Stomach smooth muscle (tissue), 2 donors: Measurements from ENCODE around the gene MRPS25.

Experiments
- H3K27ac ChIP-seq: one replicate; pipeline ENCODE4 v1.7.0; 2013; ENCODE audit warnings: mild to moderate bottlenecking, low read length, inconsistent platforms
- H3K27me3 ChIP-seq, 2 donors: one replicate each; pipeline ENCODE4 v1.7.0; 2013; ENCODE audit warnings: low read length in 2 of 2; ENCODE audit not compliant: insufficient read depth in 2 of 2, control insufficient read depth in 1 of 2
- H3K36me3 ChIP-seq, 2 donors: one replicate each; pipeline ENCODE4 v1.7.0; 2013; ENCODE audit warnings: low read length in 2 of 2; ENCODE audit not compliant: control insufficient read depth in 2 of 2, insufficient read depth in 2 of 2
- H3K4me1 ChIP-seq: one replicate; pipeline ENCODE4 v1.7.0; 2013; ENCODE audit warnings: low read length; ENCODE audit not compliant: control insufficient read depth, insufficient read depth
- H3K4me3 ChIP-seq, 2 donors: one replicate each; pipeline ENCODE4 v1.7.0; 2013; ENCODE audit warnings: low read length in 2 of 2
- H3K9ac ChIP-seq, 2 donors: one replicate each; pipeline ENCODE4 v1.7.0; 2013; ENCODE audit warnings: low read length in 2 of 2, mild to moderate bottlenecking in 1 of 2
- H3K9me3 ChIP-seq, 2 donors: one replicate each; pipeline ENCODE4 v1.7.0; 2013; ENCODE audit warnings: low read length in 2 of 2; ENCODE audit not compliant: control insufficient read depth in 2 of 2
- donor health status: healthy.
- donor health status: Pancreatic carcinoma.

The MRPS25 gene

GRCh38 chr3:15064835-15065549, at the start of gene MRPS25:
Gene MRPS25, minus strand, starts transcription at chr3:15065315. Its CDS starts 121 bp downstream, at chr3:15065194.
- Histone ChIP-seq H3K27me3 (no peaks in the 10 kb centered on the region), H3K4me1 (peaks cover 19% of the 10 kb centered on the region), H3K9ac (peak within 1 kb of the TSS; percentile 87 to 94), H3K36me3 (peaks cover 0 to 9% of the 10 kb centered on the region in 2 donors), H3K4me3 (peak within 1 kb of the TSS; percentile 79 to 96), H3K9me3 (no peaks in the 10 kb centered on the region), H3K27ac (peak within 1 kb of the TSS; percentile 71)

- H3K27ac ChIP-seq = no peak overlapping the region
- H3K27me3 ChIP-seq = peaks cover 2 to 6% of the 10 kb centered on the region in 2 donors
- H3K4me1 ChIP-seq = no peaks in the 10 kb centered on the region
- H3K9ac ChIP-seq = no peak overlapping the region
- H3K36me3 ChIP-seq = no peaks in the 10 kb centered on the region
- H3K9me3 ChIP-seq = no peaks in the 10 kb centered on the region
- H3K4me3 ChIP-seq = no peak overlapping the region
These were observed 48.8 kb upstream of the MRPS25 start for GRCh38 chr3:15113884-15114283.

GRCh38 chr3:15113471-15113870, 48.4 kb upstream of the MRPS25 start:
- Histone ChIP-seq H3K9me3 (no peaks in the 10 kb centered on the region), H3K4me1 (no peaks in the 10 kb centered on the region), H3K27me3 (peaks cover 2 to 5% of the 10 kb centered on the region in 2 donors), H3K9ac (no peak overlapping the region), H3K27ac (no peak overlapping the region), H3K4me3 (no peak overlapping the region), H3K36me3 (no peaks in the 10 kb centered on the region)

GRCh38 chr3:15112011-15112410, 46.9 kb upstream of the MRPS25 start:
- no peak overlapping the region for H3K9ac ChIP-seq
- H3K27ac ChIP-seq = no peak overlapping the region
- H3K4me1 ChIP-seq = peaks cover 5% of the 10 kb centered on the region
- H3K4me3 ChIP-seq = no peak overlapping the region
- no peaks in the 10 kb centered on the region for H3K36me3 ChIP-seq
- H3K27me3 ChIP-seq = no peaks in the 10 kb centered on the region
- H3K9me3 ChIP-seq = no peaks in the 10 kb centered on the region

GRCh38 chr3:15110206-15110605, 45.1 kb upstream of the MRPS25 start:
- Histone ChIP-seq H3K4me3 (no peak overlapping the region), H3K27ac (no peak overlapping the region), H3K4me1 (peaks cover 5% of the 10 kb centered on the region), H3K9me3 (no peaks in the 10 kb centered on the region), H3K9ac (no peak overlapping the region), H3K36me3 (no peaks in the 10 kb centered on the region), H3K27me3 (no peaks in the 10 kb centered on the region)

- peaks cover 5% of the 10 kb centered on the region for H3K4me1 ChIP-seq
- H3K36me3 ChIP-seq = no peaks in the 10 kb centered on the region
- no peak overlapping the region for H3K4me3 ChIP-seq
- H3K27ac ChIP-seq = no peak overlapping the region
- H3K27me3 ChIP-seq = no peaks in the 10 kb centered on the region
- no peaks in the 10 kb centered on the region for H3K9me3 ChIP-seq
- H3K9ac ChIP-seq = no peak overlapping the region
These were observed 43.8 kb upstream of the MRPS25 start for GRCh38 chr3:15108869-15109268.

GRCh38 chr3:15108082-15108545, 43.0 kb upstream of the MRPS25 start:
- Histone ChIP-seq H3K27me3 (no peaks in the 10 kb centered on the region), H3K9me3 (no peaks in the 10 kb centered on the region), H3K27ac (no peak overlapping the region), H3K4me1 (peaks cover 7% of the 10 kb centered on the region), H3K36me3 (no peaks in the 10 kb centered on the region), H3K9ac (no peak overlapping the region), H3K4me3 (peak overlapping the region in 1 of 2 donors; percentile 15)

GRCh38 chr3:15107075-15107947, 42.2 kb upstream of the MRPS25 start:
- Histone ChIP-seq H3K27ac (no peak overlapping the region), H3K4me3 (no peak overlapping the region), H3K9ac (no peak overlapping the region), H3K9me3 (no peaks in the 10 kb centered on the region), H3K27me3 (no peaks in the 10 kb centered on the region), H3K4me1 (peaks cover 14% of the 10 kb centered on the region), H3K36me3 (no peaks in the 10 kb centered on the region)

- peak overlapping the region; percentile 74 for H3K27ac ChIP-seq
- no peaks in the 10 kb centered on the region for H3K27me3 ChIP-seq
- no peak overlapping the region for H3K4me3 ChIP-seq
- no peak overlapping the region for H3K9ac ChIP-seq
- no peaks in the 10 kb centered on the region for H3K36me3 ChIP-seq
- peaks cover 22% of the 10 kb centered on the region for H3K4me1 ChIP-seq
- no peaks in the 10 kb centered on the region for H3K9me3 ChIP-seq
These were observed 37.7 kb upstream of the MRPS25 start for GRCh38 chr3:15102836-15103235.

- H3K9ac ChIP-seq = no peak overlapping the region
- H3K27ac ChIP-seq = peak overlapping the region; percentile 74
These were observed 37.1 kb upstream of the MRPS25 start for GRCh38 chr3:15102256-15102655.

More at GRCh38 chr3:15102256-15102655, 37.1 kb upstream of the MRPS25 start:
- Histone ChIP-seq H3K9me3 (no peaks in the 10 kb centered on the region), H3K4me3 (no peak overlapping the region), H3K36me3 (no peaks in the 10 kb centered on the region), H3K4me1 (peaks cover 25% of the 10 kb centered on the region), H3K27me3 (no peaks in the 10 kb centered on the region)
